Lower lobe of right lung (tissue), 2 donors: ENCODE results near the gene SMIM20. TPM values are rescaled to one million over a fixed set of nuclear protein-coding genes. Genes with fewer than 3 reads are reported as not detected.

Source experiments
- ATAC-seq, 2 donors: fragments of 200-7000 bp; cut with Tn5 transposase; one replicate each; pipeline ENCODE4 v1.9.1; 2020 to 2022; ENCODE audit warnings: mild to moderate bottlenecking in 2 of 2, moderate library complexity in 2 of 2
- DNase-seq: peaks from one replicate; pipeline ENCODE4 v3.0.0-alpha.2; 2020
- H3K27ac ChIP-seq: fragments of 200-600 bp; one replicate; pipeline ENCODE4 v1.8.0; 2022
- H3K27me3 ChIP-seq: fragments of 200-600 bp; one replicate; pipeline ENCODE4 v1.8.0; 2022; ENCODE audit warnings: low read depth
- H3K36me3 ChIP-seq: fragments of 200-600 bp; one replicate; pipeline ENCODE4 v1.8.0; 2022; ENCODE audit warnings: mild to moderate bottlenecking
- H3K4me1 ChIP-seq: fragments of 200-600 bp; one replicate; pipeline ENCODE4 v1.8.0; 2022
- H3K4me3 ChIP-seq: fragments of 200-600 bp; one replicate; pipeline ENCODE4 v1.8.0; 2022; ENCODE audit warnings: mild to moderate bottlenecking
- H3K9me3 ChIP-seq: fragments of 200-600 bp; one replicate; pipeline ENCODE4 v1.8.0; 2022
- intact Hi-C: fragments of 100-400 bp; cut with DNase I; formaldehyde crosslinking; loops from one replicate; pipeline ENCODE4 v1.11.0; 2022
- total RNA-seq: library from RNA; stranded (reverse); fragmentation: NEBNext Ultra II Directional; extraction: Animal tissue kit (Norgen Biotek cat#: 25700); gene quantifications from one replicate; pipeline ENCODE4 v1.2.1, GENCODE V29; 2021
- TF ChIP-seq, protein P1 (sequence below): fragments of 200-600 bp; IDR thresholded peaks from one replicate; pipeline ENCODE4 v1.8.0; 2022; ENCODE audit warnings: antibody characterized with exemption, mild to moderate bottlenecking
- donor health status: DM: no; HTN: yes; CAD: no; lungs with severe emphysema.

SMIM20 gene
- total RNA-seq, 1 donor from 2014 or later = 25.7 TPM

DNA sequence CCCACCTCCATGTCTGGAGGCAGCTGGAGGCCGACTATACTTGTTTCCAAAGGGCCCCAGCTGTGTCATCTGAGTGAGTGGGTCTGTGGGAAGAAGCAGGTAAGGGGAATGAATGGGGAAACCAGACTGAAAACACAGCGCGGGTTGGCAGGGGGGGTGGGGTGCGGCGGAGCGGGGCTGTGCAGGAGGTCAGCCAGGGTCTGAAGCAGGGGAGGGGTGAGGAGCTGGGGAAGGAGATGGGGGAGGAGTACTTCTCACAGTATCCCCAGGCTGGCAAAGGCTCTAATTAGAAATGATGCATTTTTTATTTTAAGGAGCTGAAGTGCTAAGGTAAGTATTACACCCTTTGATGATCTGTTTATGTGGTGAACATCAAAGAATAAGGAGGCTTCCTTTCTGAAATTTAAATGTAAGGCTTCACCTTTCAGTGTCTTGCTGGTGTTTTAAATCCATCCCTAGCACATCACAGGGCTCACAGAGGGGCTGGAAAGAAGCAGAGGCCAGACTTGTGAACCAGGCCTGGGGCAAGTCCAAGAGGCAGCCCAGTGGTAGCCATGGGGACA lies 37.5 kb downstream of the SMIM20 start:
- TF ChIP-seq, protein P1, sequence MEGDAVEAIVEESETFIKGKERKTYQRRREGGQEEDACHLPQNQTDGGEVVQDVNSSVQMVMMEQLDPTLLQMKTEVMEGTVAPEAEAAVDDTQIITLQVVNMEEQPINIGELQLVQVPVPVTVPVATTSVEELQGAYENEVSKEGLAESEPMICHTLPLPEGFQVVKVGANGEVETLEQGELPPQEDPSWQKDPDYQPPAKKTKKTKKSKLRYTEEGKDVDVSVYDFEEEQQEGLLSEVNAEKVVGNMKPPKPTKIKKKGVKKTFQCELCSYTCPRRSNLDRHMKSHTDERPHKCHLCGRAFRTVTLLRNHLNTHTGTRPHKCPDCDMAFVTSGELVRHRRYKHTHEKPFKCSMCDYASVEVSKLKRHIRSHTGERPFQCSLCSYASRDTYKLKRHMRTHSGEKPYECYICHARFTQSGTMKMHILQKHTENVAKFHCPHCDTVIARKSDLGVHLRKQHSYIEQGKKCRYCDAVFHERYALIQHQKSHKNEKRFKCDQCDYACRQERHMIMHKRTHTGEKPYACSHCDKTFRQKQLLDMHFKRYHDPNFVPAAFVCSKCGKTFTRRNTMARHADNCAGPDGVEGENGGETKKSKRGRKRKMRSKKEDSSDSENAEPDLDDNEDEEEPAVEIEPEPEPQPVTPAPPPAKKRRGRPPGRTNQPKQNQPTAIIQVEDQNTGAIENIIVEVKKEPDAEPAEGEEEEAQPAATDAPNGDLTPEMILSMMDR = no peak
- Histone ChIP-seq H3K9me3 (no peaks in the 10 kb centered on the region), H3K27me3 (no peaks in the 10 kb centered on the region), H3K36me3 (no peaks in the 10 kb centered on the region), H3K4me1 (no peaks in the 10 kb centered on the region), H3K27ac (no peak overlapping the region), H3K4me3 (no peak overlapping the region)
- intact Hi-C loops = no loop called here
- DNase-seq = no peak
- ATAC-seq = no peak

DNA sequence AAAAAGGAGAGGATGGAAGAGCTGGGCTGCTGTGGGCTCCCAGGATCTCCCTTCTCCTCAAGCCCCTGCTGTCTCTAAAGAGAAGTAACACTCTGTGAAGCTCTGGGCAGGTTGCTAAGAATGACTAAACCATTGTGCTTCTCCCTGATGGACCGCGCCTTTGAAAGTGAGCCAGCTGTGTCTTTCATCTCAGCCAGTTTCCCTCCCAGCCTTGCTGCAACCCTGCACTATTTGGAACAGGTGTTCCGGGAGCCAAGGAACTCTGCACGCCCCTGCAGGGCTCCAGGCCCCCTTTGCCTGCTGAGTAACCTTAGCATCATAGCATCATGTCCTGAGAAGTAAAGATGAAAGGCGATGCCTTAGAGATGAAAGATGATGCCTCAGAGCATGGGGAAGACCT lies 39.7 kb downstream of the SMIM20 start:
- no peaks in the 10 kb centered on the region for H3K9me3 ChIP-seq
- intact Hi-C loops = no loop called here
- H3K4me1 ChIP-seq = no peaks in the 10 kb centered on the region
- H3K27me3 ChIP-seq = no peaks in the 10 kb centered on the region
- H3K4me3 ChIP-seq = no peak overlapping the region
- TF ChIP-seq, protein P1 = no peak
- H3K27ac ChIP-seq = no peak overlapping the region
- no peak for ATAC-seq
- DNase-seq = no peak
- no peaks in the 10 kb centered on the region for H3K36me3 ChIP-seq

DNA sequence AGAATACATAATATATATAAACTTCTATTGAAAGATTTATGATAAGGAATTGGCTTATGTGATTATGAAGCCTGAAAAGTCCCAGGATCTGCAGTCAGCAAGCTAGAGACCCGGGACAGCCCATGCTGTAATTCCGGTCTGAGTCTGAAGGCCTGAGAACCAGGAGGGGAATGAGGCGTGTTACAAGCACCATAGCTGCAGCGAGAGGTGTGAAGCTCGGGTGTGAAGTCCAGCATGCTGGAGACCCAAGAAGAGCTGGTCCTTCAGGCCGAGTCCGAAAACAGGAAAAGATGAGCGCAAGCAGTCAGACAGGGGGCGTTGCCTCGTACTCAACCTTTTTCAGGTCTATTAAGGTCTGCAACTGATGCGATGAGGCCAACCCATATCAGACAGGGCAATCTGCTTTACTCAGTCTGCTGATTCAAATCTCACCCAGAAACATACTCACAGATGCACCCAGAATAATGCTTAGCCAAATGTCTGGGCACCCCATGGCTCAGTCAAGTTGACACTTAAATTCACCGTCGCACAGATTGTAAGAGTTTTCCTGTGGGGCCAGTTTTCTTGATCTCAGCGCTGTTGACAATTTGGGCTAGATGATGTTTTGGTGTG lies 40.4 kb downstream of the SMIM20 start:
- no peak for ATAC-seq
- Histone ChIP-seq H3K36me3 (no peaks in the 10 kb centered on the region), H3K4me3 (no peak overlapping the region), H3K27ac (no peak overlapping the region), H3K9me3 (no peaks in the 10 kb centered on the region), H3K4me1 (no peaks in the 10 kb centered on the region), H3K27me3 (no peaks in the 10 kb centered on the region)
- DNase-seq = no peak
- TF ChIP-seq, protein P1 = no peak
- intact Hi-C loops = no loop called here

DNA sequence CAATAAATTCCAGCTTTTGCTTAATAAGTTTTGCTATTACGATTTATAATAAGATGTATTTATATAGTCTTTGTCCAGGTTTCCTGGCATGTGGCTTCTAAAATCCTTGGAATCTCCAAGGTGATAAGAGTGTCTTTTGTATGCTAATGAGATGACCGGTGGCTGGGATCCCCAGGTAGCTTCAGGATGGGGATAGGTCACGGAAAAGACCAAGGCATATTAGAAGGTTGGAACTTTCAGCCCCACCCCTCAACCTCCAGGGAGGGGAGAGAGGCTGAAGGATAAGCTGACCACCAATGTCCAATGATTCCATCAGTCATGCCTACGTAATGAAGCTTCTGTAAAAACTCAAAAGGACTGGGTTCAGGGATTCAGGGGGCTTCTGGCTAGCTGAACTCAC lies 41.7 kb downstream of the SMIM20 start:
- TF ChIP-seq, protein P1 = no peak
- Histone ChIP-seq H3K27me3 (no peaks in the 10 kb centered on the region), H3K36me3 (no peaks in the 10 kb centered on the region), H3K4me3 (no peak overlapping the region), H3K9me3 (no peaks in the 10 kb centered on the region), H3K4me1 (no peaks in the 10 kb centered on the region), H3K27ac (no peak overlapping the region)
- intact Hi-C loops = no loop called here
- ATAC-seq (no peak), DNase-seq (no peak)

DNA sequence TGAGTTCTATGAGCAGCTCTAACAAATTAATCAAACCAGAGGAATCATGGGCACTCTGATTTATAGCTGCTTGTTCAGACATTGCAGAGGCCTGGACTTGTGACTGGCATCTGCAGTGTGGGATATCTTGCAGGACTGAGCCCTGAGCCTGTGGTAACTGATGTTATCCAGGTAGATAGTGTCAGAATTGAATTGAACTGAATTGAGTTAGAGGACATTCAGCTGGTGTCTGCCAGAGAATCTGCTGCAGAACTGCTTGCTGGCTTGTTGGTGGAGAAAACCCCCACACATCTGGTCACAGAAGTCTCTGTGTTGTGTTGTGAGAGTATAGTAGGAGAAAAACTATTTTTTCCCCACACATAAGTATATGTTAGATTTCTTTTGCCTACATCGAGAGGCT lies 42.2 kb downstream of the SMIM20 start:
- Histone ChIP-seq H3K27me3 (no peaks in the 10 kb centered on the region), H3K4me3 (no peak overlapping the region), H3K9me3 (no peaks in the 10 kb centered on the region), H3K4me1 (no peaks in the 10 kb centered on the region), H3K27ac (no peak overlapping the region), H3K36me3 (no peaks in the 10 kb centered on the region)
- no peak for DNase-seq
- TF ChIP-seq, protein P1 = no peak
- no peak for ATAC-seq
- intact Hi-C loops = no loop called here
